Upper lobe of right lung (tissue), 1 donor: ENCODE results near the gene BLTP3B. TPM values are rescaled to one million over a fixed set of nuclear protein-coding genes. Genes with fewer than 3 reads are reported as not detected.
A peak's percentile ranks its signal among the peaks of the same experiment; 100 is the strongest.

Experiments used
- ATAC-seq: fragments of 200-7000 bp; cut with Tn5 transposase; one replicate; pipeline ENCODE4 v1.9.1; 2020; ENCODE audit warnings: mild to moderate bottlenecking, moderate library complexity
- DNase-seq: peaks from one replicate; pipeline ENCODE4 v3.0.0-alpha.2; 2020
- H3K27ac ChIP-seq: fragments of 200-600 bp; one replicate; pipeline ENCODE4 v1.8.0; 2022
- H3K27me3 ChIP-seq: fragments of 200-600 bp; one replicate; pipeline ENCODE4 v1.8.0; 2022; ENCODE audit warnings: mild to moderate bottlenecking
- H3K36me3 ChIP-seq: fragments of 200-600 bp; one replicate; pipeline ENCODE4 v1.8.0; 2022
- H3K4me1 ChIP-seq: fragments of 200-600 bp; one replicate; pipeline ENCODE4 v1.8.0; 2022
- H3K4me3 ChIP-seq: fragments of 200-600 bp; one replicate; pipeline ENCODE4 v1.8.0; 2022; ENCODE audit warnings: mild to moderate bottlenecking
- H3K9me3 ChIP-seq: fragments of 200-600 bp; one replicate; pipeline ENCODE4 v1.8.0; 2022
- CTCF ChIP-seq: fragments of 200-600 bp; IDR thresholded peaks from one replicate; pipeline ENCODE4 v1.8.0; 2022; ENCODE audit warnings: antibody characterized with exemption
- intact Hi-C: fragments of 100-400 bp; cut with DNase I; formaldehyde crosslinking; loops from one replicate; pipeline ENCODE4 v1.11.0; 2022
- total RNA-seq: library from RNA; stranded (reverse); fragmentation: NEBNext Ultra II Directional; extraction: Animal tissue kit (Norgen Biotek cat#: 25700); gene quantifications from one replicate; pipeline ENCODE4 v1.2.1, GENCODE V29; 2021
- donor health status: DM: no; HTN: yes; CAD: no; lungs with severe emphysema.

Gene BLTP3B
- total RNA-seq, 1 donor from 2014 or later = 22.0 TPM

DNA sequence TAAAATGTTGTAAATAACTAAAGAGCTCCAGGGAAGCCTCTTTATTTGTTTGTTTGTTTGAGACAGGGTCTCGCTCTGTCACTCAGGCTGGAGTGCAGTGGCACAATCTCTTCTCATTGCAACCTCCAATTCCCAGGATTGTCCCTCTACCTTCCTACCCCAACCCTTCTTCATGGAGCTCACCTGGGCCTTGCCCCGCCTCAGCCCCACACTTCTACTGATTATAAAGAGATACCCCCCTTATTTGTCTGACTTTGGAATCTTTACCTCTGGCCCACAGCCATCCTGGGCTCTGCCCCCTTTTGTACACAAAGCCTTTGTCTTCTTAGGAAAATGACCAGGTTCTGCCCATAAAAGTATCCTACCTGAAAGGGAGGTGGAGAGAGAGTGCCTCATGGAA lies 9.1 kb upstream of the BLTP3B start:
- H3K4me1 ChIP-seq = no peaks in the 10 kb centered on the region
- DNase-seq (no peak), ATAC-seq (no peak)
- no peaks in the 10 kb centered on the region for H3K27me3 ChIP-seq
- H3K9me3 ChIP-seq = no peaks in the 10 kb centered on the region
- TF ChIP-seq CTCF = no peak
- intact Hi-C loops = no loop called here
- no peak overlapping the region for H3K4me3 ChIP-seq
- no peak overlapping the region for H3K27ac ChIP-seq
- no peaks in the 10 kb centered on the region for H3K36me3 ChIP-seq

DNA sequence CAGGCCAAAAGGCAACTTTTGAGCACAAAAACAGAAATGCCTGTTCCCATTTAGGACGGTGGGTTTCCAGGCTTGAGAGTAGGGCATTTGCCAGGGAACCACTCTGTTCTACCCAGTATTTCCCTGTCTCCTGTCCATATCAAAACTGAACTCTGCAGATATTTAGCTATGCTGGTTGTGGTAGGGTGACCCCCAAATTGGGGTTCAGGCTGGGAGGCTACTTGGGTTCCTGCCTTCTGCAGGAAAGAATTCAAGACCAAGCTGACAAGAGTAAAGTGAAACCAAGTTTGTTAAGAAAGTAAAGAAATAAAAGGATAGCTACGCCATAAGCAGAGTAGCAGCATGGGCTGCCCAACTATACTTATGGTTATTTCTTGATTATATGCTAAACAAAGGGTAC lies 3.6 kb upstream of the BLTP3B start:
- DNase-seq = no peak
- Histone ChIP-seq H3K9me3 (no peaks in the 10 kb centered on the region), H3K4me1 (no peaks in the 10 kb centered on the region), H3K27ac (no peak overlapping the region), H3K27me3 (no peaks in the 10 kb centered on the region), H3K4me3 (no peak overlapping the region), H3K36me3 (no peaks in the 10 kb centered on the region)
- ATAC-seq = no peak
- no peak for TF ChIP-seq CTCF
- intact Hi-C loops = no loop called here

DNA sequence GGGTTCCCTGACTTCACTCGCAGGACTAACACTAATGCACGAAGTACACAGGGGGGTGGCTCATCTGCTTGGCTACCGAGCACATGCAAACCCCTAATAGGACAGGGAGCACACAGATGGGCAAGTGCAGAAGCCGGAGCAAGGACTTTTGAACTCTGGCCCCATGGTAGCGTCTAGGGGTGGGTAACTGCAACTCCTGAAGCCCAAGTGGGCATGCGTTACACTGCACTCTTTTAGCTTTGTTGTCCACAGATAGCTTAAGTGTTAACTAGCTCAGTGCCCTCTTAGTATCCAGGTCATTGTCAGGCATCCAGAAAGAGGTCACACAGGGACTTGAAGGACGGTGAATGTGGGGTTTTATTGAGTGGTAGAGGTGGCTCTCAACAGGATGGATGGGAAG lies 3.0 kb upstream of the BLTP3B start:
- no peak for TF ChIP-seq CTCF
- H3K27me3 ChIP-seq = no peaks in the 10 kb centered on the region
- intact Hi-C loops = no loop called here
- no peak overlapping the region for H3K4me3 ChIP-seq
- DNase-seq (no peak), ATAC-seq (no peak)
- H3K36me3 ChIP-seq = no peaks in the 10 kb centered on the region
- no peak overlapping the region for H3K27ac ChIP-seq
- H3K4me1 ChIP-seq = no peaks in the 10 kb centered on the region
- H3K9me3 ChIP-seq = no peaks in the 10 kb centered on the region

- DNase-seq (peak; percentile 81), ATAC-seq (peak; percentile 66)
- intact Hi-C loops = no loop called here
Observed at GRCh38 chr12:100141998-100142850, 450 bp downstream of the BLTP3B start.

DNA sequence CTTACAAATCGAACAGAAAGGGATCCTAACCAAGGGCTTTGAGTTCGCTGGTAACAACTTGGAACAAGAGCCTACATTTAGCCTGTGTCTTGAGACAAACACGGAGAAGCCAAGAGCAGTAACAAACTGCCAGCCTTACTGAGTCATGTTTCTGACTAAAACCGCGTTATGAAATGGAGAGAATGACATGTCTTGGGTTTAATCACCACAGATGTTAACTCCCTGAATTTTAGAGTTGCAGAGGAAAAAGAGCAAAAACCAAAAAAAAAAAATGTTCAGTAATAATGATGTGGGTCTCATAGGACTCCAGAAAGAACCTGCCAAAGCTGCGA lies 1.0 kb downstream of the BLTP3B start:
- H3K4me3 ChIP-seq = peak overlapping the region; percentile 98
- intact Hi-C loops = no loop called here
- no peaks in the 10 kb centered on the region for H3K27me3 ChIP-seq
- no peaks in the 10 kb centered on the region for H3K36me3 ChIP-seq
- ATAC-seq (peak; percentile 23), DNase-seq (no peak)
- TF ChIP-seq CTCF = no peak
- no peaks in the 10 kb centered on the region for H3K9me3 ChIP-seq
- peak overlapping the region; percentile 97 for H3K27ac ChIP-seq
- peaks cover 19% of the 10 kb centered on the region for H3K4me1 ChIP-seq

More at GRCh38 chr12:100141998-100142850, 450 bp downstream of the BLTP3B start:
- Histone ChIP-seq H3K4me1 (peaks cover 19% of the 10 kb centered on the region), H3K27me3 (no peaks in the 10 kb centered on the region), H3K36me3 (no peaks in the 10 kb centered on the region), H3K27ac (peak overlapping the region; percentile 97), H3K4me3 (peak overlapping the region; percentile 98), H3K9me3 (no peaks in the 10 kb centered on the region)
- TF ChIP-seq CTCF = no peak

GRCh38 chr12:100138803-100139098 lies 3.9 kb downstream of the BLTP3B start:
- peaks cover 19% of the 10 kb centered on the region for H3K4me1 ChIP-seq
- TF ChIP-seq CTCF = no peak
- no peak for DNase-seq
- H3K27ac ChIP-seq = no peak overlapping the region
- intact Hi-C loops = no loop called here
- no peaks in the 10 kb centered on the region for H3K9me3 ChIP-seq
- no peaks in the 10 kb centered on the region for H3K36me3 ChIP-seq
- no peak overlapping the region for H3K4me3 ChIP-seq
- no peaks in the 10 kb centered on the region for H3K27me3 ChIP-seq
- ATAC-seq = no peak
